Measurements from ENCODE around the gene PLCXD1. TPM values are rescaled to one million over a fixed set of nuclear protein-coding genes. Genes with fewer than 3 reads are reported as not detected.
"Not testable (repeated sequence)": the region's sequence is repeated elsewhere in the genome, so short reads cannot be mapped to it uniquely, and the experiment has no call there.

PLCXD1 gene
- total RNA-seq, 1 experiment from 2014 or later, result 12.0 TPM

DNA sequence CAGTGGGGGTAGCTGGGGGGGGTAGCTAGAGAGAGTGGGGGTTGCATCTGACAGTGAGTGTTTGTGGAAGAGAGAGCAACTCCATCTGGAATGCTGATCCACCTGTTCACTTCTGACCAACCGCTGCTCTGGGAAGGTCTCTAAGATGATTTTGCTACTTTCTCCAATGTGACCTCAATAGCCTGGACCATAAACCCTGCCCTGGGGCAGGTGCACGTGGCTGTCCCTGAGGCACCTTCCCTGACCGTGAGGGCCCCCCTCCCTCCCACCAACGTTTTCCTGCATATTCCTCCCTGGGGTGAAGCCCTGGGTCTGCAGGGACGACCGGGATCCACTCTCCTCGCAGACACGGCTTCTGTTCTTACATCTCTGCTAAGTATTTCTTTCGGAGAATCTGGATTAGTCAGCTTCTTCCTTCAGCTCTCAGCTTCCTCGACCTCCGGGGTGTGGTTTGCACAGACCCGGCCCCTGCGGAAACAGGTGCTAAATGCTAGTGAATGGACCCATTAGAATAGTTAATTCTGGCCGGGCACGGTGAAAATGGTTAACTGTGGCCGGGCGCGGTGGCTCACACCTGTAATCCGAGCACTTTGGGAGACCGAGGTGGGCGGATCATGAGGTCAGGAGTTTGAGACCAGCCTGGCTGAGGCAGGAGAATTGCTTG lies 21.4 kb upstream of the PLCXD1 start:
- Mint-ChIP-seq H3K36me3 (ENCODE audit: insufficient read depth, unreplicated experiment) (no peaks in the 10 kb centered on the region), H3K27ac (ENCODE audit: low read depth, unreplicated experiment) (no peak overlapping the region), H3K4me1 (ENCODE audit: insufficient read depth, unreplicated experiment) (peaks cover 4% of the 10 kb centered on the region), H3K27me3 (ENCODE audit: insufficient read depth, unreplicated experiment) (no peaks in the 10 kb centered on the region), H3K9me3 (ENCODE audit: unreplicated experiment) (no peaks in the 10 kb centered on the region), H3K4me3 (ENCODE audit: unreplicated experiment) (no peak overlapping the region)
- intact Hi-C loops (cut with micrococcal nuclease), result no loop called here
- BruUV-seq (replicated peaks), result no TSS peak
- TF ChIP-seq, protein P1, sequence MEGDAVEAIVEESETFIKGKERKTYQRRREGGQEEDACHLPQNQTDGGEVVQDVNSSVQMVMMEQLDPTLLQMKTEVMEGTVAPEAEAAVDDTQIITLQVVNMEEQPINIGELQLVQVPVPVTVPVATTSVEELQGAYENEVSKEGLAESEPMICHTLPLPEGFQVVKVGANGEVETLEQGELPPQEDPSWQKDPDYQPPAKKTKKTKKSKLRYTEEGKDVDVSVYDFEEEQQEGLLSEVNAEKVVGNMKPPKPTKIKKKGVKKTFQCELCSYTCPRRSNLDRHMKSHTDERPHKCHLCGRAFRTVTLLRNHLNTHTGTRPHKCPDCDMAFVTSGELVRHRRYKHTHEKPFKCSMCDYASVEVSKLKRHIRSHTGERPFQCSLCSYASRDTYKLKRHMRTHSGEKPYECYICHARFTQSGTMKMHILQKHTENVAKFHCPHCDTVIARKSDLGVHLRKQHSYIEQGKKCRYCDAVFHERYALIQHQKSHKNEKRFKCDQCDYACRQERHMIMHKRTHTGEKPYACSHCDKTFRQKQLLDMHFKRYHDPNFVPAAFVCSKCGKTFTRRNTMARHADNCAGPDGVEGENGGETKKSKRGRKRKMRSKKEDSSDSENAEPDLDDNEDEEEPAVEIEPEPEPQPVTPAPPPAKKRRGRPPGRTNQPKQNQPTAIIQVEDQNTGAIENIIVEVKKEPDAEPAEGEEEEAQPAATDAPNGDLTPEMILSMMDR (IDR thresholded peaks at IDR 0.05; ENCODE audit: unreplicated experiment), result no peak
- ChIA-PET CTCF (no interaction called here), POLR2A (no interaction called here)
- no peak for DNase-seq (ENCODE audit: unreplicated experiment)

GRCh38 chrX:261167-261918 lies 19.8 kb upstream of the PLCXD1 start:
- intact Hi-C loops (cut with micrococcal nuclease), result no loop called here
- TF ChIP-seq, protein P1 (IDR thresholded peaks at IDR 0.05; ENCODE audit: unreplicated experiment), result no peak
- DNase-seq (ENCODE audit: unreplicated experiment), result no peak
- no peaks in the 10 kb centered on the region for H3K36me3 Mint-ChIP-seq (ENCODE audit: insufficient read depth, unreplicated experiment)
- no peak overlapping the region for H3K4me3 Mint-ChIP-seq (ENCODE audit: unreplicated experiment)
- H3K9me3 Mint-ChIP-seq (ENCODE audit: unreplicated experiment), result no peaks in the 10 kb centered on the region
- POLR2A ChIA-PET, result no interaction called here
- peaks cover 4% of the 10 kb centered on the region for H3K4me1 Mint-ChIP-seq (ENCODE audit: insufficient read depth, unreplicated experiment)
- no TSS peak for BruUV-seq (replicated peaks)
- CTCF ChIA-PET, result no interaction called here
- H3K27me3 Mint-ChIP-seq (ENCODE audit: insufficient read depth, unreplicated experiment), result no peaks in the 10 kb centered on the region
- H3K27ac Mint-ChIP-seq (ENCODE audit: low read depth, unreplicated experiment), result no peak overlapping the region

- Mint-ChIP-seq H3K27me3 (ENCODE audit: insufficient read depth, unreplicated experiment) (no peaks in the 10 kb centered on the region), H3K9me3 (ENCODE audit: unreplicated experiment) (no peaks in the 10 kb centered on the region), H3K4me1 (ENCODE audit: insufficient read depth, unreplicated experiment) (peaks cover 4% of the 10 kb centered on the region), H3K27ac (ENCODE audit: low read depth, unreplicated experiment) (no peak overlapping the region), H3K36me3 (ENCODE audit: insufficient read depth, unreplicated experiment) (no peaks in the 10 kb centered on the region), H3K4me3 (ENCODE audit: unreplicated experiment) (no peak overlapping the region)
- TF ChIP-seq, protein P1 (IDR thresholded peaks at IDR 0.05; ENCODE audit: unreplicated experiment), result no peak
- ChIA-PET CTCF (no interaction called here), POLR2A (no interaction called here)
- intact Hi-C loops (cut with micrococcal nuclease), result no loop called here
- no peak for DNase-seq (ENCODE audit: unreplicated experiment)
- BruUV-seq (replicated peaks), result no TSS peak
Observed at GRCh38 chrX:261919-262352, 19.2 kb upstream of the PLCXD1 start.

- ChIA-PET CTCF (no interaction called here), POLR2A (no interaction called here)
- no peak overlapping the region for H3K27ac Mint-ChIP-seq (ENCODE audit: low read depth, unreplicated experiment)
- no peak overlapping the region for H3K4me3 Mint-ChIP-seq (ENCODE audit: unreplicated experiment)
- H3K9me3 Mint-ChIP-seq (ENCODE audit: unreplicated experiment), result no peaks in the 10 kb centered on the region
- no peaks in the 10 kb centered on the region for H3K27me3 Mint-ChIP-seq (ENCODE audit: insufficient read depth, unreplicated experiment)
- intact Hi-C loops (cut with micrococcal nuclease), result no loop called here
- TF ChIP-seq, protein P1 (IDR thresholded peaks at IDR 0.05; ENCODE audit: unreplicated experiment), result no peak
- peaks cover 4% of the 10 kb centered on the region for H3K4me1 Mint-ChIP-seq (ENCODE audit: insufficient read depth, unreplicated experiment)
- no TSS peak for BruUV-seq (replicated peaks)
- DNase-seq (ENCODE audit: unreplicated experiment), result no peak
- H3K36me3 Mint-ChIP-seq (ENCODE audit: insufficient read depth, unreplicated experiment), result no peaks in the 10 kb centered on the region
Observed at GRCh38 chrX:262381-262909, 18.7 kb upstream of the PLCXD1 start.

DNA sequence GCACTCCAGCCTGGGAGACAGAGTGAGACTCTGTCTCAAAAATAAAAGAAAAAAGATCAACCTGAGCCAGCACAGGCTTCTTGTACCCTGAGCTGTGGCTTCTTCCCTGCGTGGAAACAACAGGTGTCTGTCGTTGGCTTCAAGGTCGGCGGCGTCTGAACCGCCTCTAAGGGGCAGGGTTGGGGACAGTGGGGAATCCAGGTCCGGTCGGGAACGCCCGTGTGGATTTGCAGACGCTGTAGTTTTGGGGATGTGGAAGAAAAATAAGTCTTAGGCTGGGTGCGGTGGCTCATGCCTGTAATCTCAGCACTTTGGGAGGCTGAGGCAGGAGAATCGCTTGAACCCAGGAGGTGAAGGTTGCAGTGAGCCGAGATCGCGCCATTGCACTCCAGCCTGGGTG lies 17.2 kb upstream of the PLCXD1 start:
- H3K4me1 Mint-ChIP-seq (ENCODE audit: insufficient read depth, unreplicated experiment); CTCF ChIA-PET; H3K9me3 Mint-ChIP-seq (ENCODE audit: unreplicated experiment); intact Hi-C loops (cut with micrococcal nuclease); DNase-seq (ENCODE audit: unreplicated experiment); H3K36me3 Mint-ChIP-seq (ENCODE audit: insufficient read depth, unreplicated experiment); POLR2A ChIA-PET; H3K4me3 Mint-ChIP-seq (ENCODE audit: unreplicated experiment); BruUV-seq (replicated peaks); H3K27me3 Mint-ChIP-seq (ENCODE audit: insufficient read depth, unreplicated experiment): not testable (repeated sequence)
- H3K27ac Mint-ChIP-seq (ENCODE audit: low read depth, unreplicated experiment), result peak overlapping the region; percentile 49

Data from MCF 10A (cell line).